ENCODE data around the gene POLR3A.

The POLR3A gene

DNA sequence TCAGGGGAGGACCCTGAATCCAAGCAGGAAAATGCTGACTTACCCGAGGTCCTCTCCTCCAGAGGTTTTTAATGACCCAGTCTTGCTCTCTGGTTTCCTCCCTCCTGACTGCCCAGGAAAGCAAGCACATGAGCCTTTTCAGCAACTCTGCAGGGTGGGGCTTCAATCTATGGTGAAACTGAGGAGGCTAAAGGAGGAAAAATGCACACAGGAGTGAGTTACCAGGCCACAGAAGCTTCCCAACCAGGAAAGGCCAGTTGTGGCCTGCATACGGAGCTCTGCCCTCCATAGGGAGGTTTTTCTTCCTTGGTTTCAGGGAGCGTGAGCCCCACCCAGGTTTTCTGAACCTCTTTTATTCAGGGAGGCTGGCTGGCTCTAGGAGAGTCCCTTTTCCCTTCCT is 88.7 kb downstream of the POLR3A start:
- DNase-seq, result no peak

DNA sequence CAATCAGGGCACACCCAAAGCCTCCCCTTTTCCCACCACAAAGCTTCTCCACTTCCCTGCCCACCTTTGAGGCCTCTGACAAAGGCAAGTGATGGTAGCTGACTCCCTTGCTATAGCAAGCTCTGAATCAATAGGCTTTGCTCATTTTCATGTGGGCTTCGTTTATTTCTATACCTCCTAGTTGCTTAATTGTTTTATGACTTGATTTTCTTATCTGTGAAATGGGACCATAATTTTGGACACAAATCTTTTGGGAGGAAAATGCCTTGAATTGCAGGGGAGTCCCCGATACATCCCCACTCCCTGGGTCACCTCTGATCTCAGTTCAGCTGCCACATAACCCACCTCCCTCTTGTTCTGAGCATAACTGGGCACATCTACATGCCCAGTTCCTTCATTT is 89.1 kb downstream of the POLR3A start:
- DNase-seq, result no peak

DNA sequence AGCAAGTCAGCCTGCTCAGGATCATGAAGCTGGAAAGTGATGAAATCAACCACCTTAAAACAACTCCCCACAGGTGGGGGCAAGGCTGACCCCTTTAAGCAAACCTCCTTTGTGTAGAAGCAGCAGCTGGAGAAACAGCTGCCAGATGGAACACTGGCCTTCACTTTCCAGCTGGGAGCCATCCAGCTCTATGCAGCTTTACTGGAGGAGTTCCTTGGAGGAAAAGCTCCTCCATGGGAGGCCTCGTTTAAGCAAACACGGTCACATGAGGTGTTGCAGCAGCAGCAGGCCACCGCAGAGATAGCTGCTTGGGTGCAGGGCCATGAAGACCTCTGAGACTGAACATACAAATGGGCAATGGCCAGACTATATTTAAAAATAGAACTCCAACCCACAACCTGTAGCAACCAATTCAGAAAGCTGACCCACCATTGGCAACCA is 89.7 kb downstream of the POLR3A start:
- peak; percentile 79 for DNase-seq

DNA sequence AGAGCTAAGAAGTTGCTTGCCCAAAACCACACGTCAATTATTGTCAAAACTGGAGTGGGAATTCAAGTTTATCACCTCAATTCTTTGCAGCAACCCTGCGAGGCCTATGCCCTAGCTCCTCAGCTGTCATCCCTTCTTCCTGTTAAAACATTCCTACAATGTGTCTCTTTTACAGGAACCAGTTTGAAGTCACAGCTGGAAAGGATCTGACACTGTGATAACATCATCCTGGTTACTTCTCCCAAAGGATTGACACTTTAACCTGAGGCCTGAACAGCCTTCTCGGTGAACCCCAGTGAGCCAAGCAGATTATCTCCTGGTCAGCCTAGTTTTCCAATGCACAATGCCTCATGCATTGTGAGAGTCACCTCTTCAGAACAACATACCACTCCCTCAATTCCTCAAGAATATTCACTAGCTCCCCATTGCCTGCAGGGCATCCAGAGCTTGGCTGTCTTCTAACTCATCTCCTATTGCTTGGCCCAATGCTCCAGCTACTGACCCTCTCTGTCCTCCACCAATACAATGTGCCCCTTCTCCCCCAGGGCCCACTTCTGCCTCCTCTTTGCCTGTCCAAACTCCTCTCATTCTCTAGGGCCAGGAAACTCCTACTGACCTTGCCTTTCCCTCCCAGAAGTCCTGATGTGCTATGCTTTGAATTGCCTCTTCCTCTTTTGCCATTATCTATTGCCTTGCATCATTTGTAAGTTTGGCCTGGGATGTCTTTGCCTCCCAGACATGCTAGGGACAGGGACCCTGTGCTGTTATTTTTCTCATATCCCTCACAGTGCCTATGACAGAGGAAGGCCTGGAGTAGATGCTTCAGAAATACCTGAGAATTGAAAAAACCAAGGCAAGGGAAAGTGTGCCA is 92.4 kb downstream of the POLR3A start:
- DNase-seq, result no peak

DNA sequence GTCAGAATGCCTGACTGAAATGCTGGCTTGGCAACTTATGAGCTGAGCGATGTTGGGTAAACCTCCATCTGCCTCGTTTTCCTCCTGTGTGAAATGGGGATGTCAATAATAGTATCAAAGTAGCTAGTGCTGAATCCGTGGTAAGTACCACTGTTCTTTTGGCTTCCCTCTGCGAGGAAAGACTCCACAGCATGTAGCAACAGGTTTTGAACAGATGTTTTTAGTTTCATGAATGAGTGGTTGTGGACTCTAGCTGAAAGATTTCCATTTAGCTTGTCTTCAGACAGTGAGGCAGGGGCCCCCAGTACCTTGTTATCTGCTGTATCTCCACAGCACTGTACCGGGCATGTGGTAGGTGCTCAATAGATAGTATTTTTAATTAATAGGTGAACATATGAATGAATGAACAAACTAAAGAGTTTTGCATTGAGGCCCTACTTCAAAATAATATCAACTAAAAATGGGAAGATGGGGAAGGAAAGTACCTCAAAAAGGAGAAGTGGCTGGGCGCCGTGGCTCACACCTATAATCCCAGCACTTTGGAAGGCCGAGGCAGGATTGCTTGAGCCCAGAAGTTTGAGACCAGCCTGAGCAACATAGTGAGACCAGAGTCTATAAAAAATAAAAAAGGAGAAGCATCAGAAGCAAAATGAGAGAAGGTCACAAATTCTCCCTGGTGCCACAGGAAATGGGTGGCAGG is 97.1 kb downstream of the POLR3A start:
- DNase-seq, result no peak

DNA sequence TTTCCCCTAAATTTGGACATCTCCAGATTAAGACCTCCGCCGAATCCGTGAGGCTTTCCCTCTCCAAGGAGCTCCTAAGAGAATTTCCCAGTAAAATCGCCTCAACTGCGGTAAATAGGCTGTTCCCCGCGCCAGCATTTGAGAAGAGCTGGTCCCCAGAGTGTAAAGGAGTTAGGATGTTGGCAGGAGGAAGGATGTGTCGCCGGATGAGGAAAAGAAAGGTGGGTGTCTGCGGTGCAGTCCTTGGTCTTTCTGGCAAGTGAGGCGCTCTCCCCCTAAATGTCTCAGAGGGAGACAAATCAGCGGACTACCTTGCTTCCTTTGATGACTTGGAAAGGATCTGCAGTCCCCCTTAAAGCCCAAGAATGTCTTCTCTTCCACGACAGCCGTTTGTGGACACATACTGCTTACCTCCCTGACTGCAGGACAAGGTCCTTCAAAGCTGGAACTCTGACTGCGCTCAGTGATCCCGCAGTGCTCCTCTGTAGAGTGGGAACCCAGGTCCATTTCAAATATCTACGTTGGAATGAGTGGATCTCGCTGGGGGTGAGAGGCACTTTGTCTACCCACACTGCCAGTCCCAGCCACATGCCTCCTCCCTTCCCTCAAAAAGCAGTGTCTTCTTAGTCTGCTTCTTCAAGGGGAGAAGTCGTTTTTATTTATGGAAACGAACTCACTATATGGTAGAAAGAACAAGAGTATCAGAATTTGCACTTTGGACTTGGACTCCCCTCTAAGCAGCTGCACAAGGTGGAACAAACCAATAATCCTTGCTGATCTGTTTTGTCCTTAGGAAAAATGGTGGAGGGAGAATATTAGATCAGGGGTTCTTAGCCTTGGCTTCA is 101.7 kb downstream of the POLR3A start:
- DNase-seq, result peak; percentile 27

- peak; percentile 69 for DNase-seq
Observed at GRCh38 chr10:77926566-77927401, 102.5 kb downstream of the POLR3A start, which contains the start of gene DLG5. DLG5 (minus strand) TSS chr10:77926755; CDS start chr10:77926520, 235 bp downstream.

- DNase-seq, result peak; percentile 61
Observed at GRCh38 chr10:77925795-77926565, 103.3 kb downstream of the POLR3A start.

DNA sequence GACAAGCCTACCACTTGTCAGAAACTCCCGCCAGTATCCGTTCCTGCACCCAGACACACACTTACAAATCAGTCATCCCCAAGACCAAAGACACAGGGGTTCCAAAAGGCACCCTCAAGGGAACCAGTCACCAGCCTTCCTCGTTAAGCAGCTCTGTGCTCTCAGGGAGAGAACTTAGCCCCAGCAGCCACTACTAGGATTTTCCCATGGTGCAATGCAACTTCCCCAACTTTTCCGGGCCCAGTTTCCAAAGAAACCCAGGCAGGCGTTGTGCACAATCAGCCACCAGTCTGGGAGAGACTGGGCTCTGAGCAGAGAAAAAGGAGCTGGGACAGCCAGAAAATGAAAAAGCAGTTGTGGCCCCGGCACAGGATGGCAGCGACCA is 103.9 kb downstream of the POLR3A start:
- peak; percentile 16 for DNase-seq

DNA sequence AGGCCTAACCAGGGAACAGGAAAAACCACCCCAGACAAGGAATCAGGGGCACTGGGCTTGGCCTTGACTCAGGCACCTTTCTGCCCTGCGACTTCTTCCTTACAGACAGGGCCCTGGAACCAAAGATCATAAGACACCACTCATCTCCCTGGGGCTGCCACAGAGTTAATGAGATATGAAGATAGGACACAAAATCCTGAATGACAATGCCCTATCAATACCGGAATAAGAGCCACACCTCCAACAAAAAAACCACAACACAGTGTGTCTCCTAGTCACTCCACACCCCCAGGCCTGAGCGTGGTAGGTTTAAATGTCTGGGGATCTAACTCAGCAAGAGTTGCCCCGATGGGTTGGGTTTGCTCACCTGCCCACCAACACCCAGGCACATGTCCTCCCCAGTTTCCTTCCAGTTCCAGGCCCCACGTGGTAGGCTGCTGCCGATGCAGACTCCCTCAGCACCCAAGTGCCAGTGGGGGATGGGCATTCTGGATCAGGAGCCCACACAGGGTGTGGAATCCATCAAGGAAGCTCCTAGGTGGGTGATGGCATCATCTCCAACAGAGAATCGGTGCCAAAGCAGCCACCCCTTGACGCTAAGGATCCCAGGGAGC is 106.6 kb downstream of the POLR3A start:
- DNase-seq, result no peak

DNA sequence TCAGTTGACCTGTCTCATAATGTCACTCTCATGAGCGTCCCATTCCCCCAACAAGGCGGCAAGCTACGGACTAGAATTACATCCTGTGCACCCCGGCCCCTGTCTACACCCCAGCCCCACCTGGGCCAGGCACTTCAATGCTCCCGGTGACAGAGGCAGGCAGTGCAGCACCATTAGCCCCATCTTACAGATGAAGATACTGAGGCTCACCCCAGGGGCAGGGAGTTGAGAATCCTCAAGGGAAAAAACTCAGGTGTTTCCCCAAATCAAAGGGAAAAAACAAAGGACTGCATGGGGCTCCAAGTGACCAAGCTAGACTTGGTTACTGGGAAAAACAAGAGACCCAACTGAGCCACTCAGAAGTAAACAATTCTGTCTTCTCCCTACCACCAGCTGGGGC is 107.3 kb downstream of the POLR3A start:
- no peak for DNase-seq

GRCh38 chr10:77921395-77921794 is 107.9 kb downstream of the POLR3A start:
- DNase-seq, result no peak

DNA sequence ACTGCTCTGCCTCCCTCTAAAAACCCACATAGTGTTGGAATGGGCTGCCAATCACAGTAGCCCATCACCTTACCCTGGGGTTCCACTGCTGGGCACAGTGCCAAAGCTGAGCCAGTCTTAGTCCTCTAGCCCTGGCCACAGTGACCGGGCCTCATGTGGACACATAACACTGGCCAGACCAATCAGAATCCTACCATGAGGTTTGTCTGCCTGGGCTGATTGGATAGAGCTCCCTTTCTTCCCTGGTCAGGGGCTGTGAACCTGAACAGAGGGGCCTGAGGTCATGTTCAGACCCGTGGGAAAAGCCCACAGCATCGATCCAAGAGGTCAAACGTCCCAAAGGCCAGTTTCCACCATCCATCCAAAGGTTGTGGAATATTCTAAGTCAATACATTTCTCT is 108.8 kb downstream of the POLR3A start:
- DNase-seq, result no peak

DNA sequence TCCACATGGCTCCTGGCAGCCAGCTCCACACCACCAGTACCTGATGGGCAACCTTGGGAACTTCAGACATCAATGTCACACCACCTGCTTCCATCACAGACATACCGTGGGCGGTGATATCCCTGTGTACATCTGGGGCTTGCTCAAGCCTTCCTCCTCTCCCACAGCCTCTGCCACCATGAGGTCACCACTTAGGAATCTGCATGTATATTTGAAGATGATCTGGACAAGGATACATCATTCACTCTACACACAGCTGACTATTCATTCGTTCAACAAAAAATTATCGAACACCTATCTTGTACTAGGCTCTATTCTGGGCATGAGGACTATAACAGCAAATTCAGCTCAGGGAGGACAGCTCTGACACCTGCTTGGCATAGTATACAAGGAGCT is 109.6 kb downstream of the POLR3A start:
- no peak for DNase-seq
